ENCODE results near the gene ZNF678. TPM values are rescaled to one million over a fixed set of nuclear protein-coding genes. Genes with fewer than 3 reads are reported as not detected.

ZNF678 gene
- total RNA-seq, 1 experiment from 2014 or later, result 4.1 TPM

DNA sequence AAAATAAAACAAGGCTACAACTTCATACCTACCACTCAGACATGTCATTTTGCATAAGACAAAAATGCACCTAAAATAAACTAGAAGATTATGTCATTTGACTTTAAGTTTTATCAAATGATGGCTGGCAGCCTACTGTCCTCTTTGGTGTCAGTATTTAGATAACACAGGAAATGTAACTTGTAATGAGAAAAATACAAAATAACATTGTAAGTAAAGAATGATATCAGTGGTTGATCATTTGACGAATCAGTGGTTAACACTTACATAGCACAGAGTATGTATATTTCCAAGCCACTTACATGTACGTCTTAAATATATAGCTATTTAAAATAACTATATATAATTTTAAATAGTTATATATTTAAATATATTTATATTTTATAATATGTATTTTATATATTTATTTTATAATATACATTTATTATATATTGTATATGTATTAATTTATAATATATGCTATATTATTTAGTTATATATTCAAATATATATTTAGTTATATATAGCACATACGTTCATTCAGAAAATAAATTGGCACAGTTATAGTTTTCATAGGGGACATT is 44.1 kb downstream of the ZNF678 start:
- H3K9me3 ChIP-seq (ENCODE audit: insufficient read depth, low read depth), result peaks cover 8% of the 10 kb centered on the region; the same call in 1 of the 2 replicates

DNA sequence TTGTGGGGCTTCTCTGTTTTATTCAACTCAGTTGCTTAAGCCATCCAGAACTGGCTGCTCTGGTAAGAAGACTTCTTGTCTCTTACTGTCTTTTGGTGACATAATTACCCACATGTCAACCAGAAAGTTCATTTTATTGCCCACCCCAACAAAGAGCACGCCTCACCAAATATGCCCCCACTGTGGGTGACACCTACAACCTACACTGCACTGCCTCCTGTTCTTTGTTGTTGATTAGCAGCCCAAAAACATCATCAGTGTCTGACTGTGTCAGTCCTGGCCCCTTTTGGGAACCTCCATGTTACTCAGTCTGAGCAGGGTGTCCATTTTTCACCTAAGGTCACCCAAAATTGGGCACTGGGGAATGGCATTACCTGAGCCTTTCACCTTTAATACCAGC is 49.3 kb downstream of the ZNF678 start:
- no peak overlapping the region for H2AFZ ChIP-seq
- H4K20me1 ChIP-seq (ENCODE audit: insufficient read depth), result no peaks in the 10 kb centered on the region
- CTCF ChIA-PET, result no interaction called here
- no TSS peak for BruUV-seq (replicated peaks)
- no peaks in the 10 kb centered on the region for H3K27me3 ChIP-seq (ENCODE audit: insufficient read depth, low read depth)
- H3K36me3 ChIP-seq (ENCODE audit: low read depth), result 0 out of 2 replicates have a peak, but pooled peaks cover 3% of the 10 kb centered on the region
- POLR2A ChIA-PET (ENCODE audit: unreplicated experiment), result no interaction called here
- H3F3A ChIP-seq (ENCODE audit: insufficient read depth, low read depth), result no peaks in the 10 kb centered on the region
- DNase-seq, result no peak
- TF ChIP-seq EZH2 (IDR thresholded peaks at IDR 0.05; ENCODE audit: low read depth), result no peak
- no peak for TF ChIP-seq CTCF (conservative IDR thresholded peaks at IDR 0.05)
- no peak overlapping the region for H3K4me2 ChIP-seq
- H3K4me1 ChIP-seq (replicated peaks; ENCODE audit: insufficient read depth), result no peaks in the 10 kb centered on the region
- intact Hi-C loops (cut with micrococcal nuclease; ENCODE audit: unreplicated experiment), result no loop called here
- no peak overlapping the region for H3K4me3 ChIP-seq
- no peak overlapping the region for H3K27ac ChIP-seq
- H3K9me2 ChIP-seq (ENCODE audit: insufficient read depth), result no peaks in the 10 kb centered on the region
- H3K9me3 ChIP-seq (ENCODE audit: insufficient read depth, low read depth), result peaks cover 3% of the 10 kb centered on the region; the same call in 1 of the 2 replicates
- H3K79me2 ChIP-seq (ENCODE audit: low read depth), result no peaks in the 10 kb centered on the region

More for the DNA sequence above, 44.1 kb downstream of the ZNF678 start:
- Histone ChIP-seq H3K79me2 (ENCODE audit: low read depth) (no peaks in the 10 kb centered on the region), H3K27ac (no peak overlapping the region), H2AFZ (no peak overlapping the region), H3K4me3 (no peak overlapping the region), H3K4me2 (no peak overlapping the region), H3K4me1 (replicated peaks; ENCODE audit: insufficient read depth) (no peaks in the 10 kb centered on the region), H3K9me2 (ENCODE audit: insufficient read depth) (no peaks in the 10 kb centered on the region), H4K20me1 (ENCODE audit: insufficient read depth) (no peaks in the 10 kb centered on the region), H3F3A (ENCODE audit: insufficient read depth, low read depth) (no peaks in the 10 kb centered on the region; the same call in 1 of the 2 replicates), H3K27me3 (ENCODE audit: insufficient read depth, low read depth) (no peaks in the 10 kb centered on the region), H3K36me3 (ENCODE audit: low read depth) (peaks cover 3% of the 10 kb centered on the region; the same call in 1 of the 2 replicates)
- TF ChIP-seq EZH2 (IDR thresholded peaks at IDR 0.05; ENCODE audit: low read depth) (no peak), CTCF (conservative IDR thresholded peaks at IDR 0.05) (no peak)
- ChIA-PET POLR2A (ENCODE audit: unreplicated experiment) (no interaction called here), CTCF (no interaction called here)
- no TSS peak for BruUV-seq (replicated peaks)
- no peak for DNase-seq
- intact Hi-C loops (cut with micrococcal nuclease; ENCODE audit: unreplicated experiment), result no loop called here

DNA sequence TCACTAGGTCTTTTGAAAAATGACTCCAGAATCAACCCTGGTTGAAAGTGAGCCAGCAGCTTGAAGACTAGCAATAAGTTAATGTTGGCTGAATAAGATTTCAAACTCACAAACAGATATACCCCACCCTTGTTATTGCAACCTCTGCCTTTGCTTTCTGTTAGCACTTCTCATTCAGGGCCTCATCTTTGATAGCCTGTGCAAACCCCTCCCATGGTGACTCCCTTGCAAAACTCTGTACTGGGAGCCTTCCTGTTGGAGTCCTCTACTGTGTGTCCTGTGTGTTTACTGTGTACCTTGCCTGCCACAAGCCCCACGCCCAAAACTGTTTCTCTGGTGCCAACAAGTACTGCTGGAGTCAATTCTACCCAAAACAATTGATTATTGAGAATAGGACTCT is 50.2 kb downstream of the ZNF678 start:
- no peak for TF ChIP-seq EZH2 (IDR thresholded peaks at IDR 0.05; ENCODE audit: low read depth)
- no peak for TF ChIP-seq CTCF (conservative IDR thresholded peaks at IDR 0.05)
- BruUV-seq (replicated peaks), result no TSS peak

More for the DNA sequence above, 50.2 kb downstream of the ZNF678 start:
- no peak for DNase-seq
- H3K4me2 ChIP-seq, result no peak overlapping the region
- intact Hi-C loops (cut with micrococcal nuclease; ENCODE audit: unreplicated experiment), result no loop called here
- H3K36me3 ChIP-seq (ENCODE audit: low read depth), result 0 out of 2 replicates have a peak, but pooled peaks cover 3% of the 10 kb centered on the region
- H3K4me1 ChIP-seq (replicated peaks; ENCODE audit: insufficient read depth), result no peaks in the 10 kb centered on the region
- H4K20me1 ChIP-seq (ENCODE audit: insufficient read depth), result no peaks in the 10 kb centered on the region
- ChIA-PET POLR2A (ENCODE audit: unreplicated experiment) (no interaction called here), CTCF (no interaction called here)
- H3K27me3 ChIP-seq (ENCODE audit: insufficient read depth, low read depth), result no peaks in the 10 kb centered on the region
- H3F3A ChIP-seq (ENCODE audit: insufficient read depth, low read depth), result no peaks in the 10 kb centered on the region
- H3K9me2 ChIP-seq (ENCODE audit: insufficient read depth), result no peaks in the 10 kb centered on the region
- no peak overlapping the region for H3K27ac ChIP-seq
- no peak overlapping the region for H2AFZ ChIP-seq
- no peaks in the 10 kb centered on the region for H3K79me2 ChIP-seq (ENCODE audit: low read depth)
- no peak overlapping the region for H3K4me3 ChIP-seq
- H3K9me3 ChIP-seq (ENCODE audit: insufficient read depth, low read depth), result peaks cover 3% of the 10 kb centered on the region; the same call in 1 of the 2 replicates

Measured in PC-9 (cell line).